Measurements from ENCODE around the gene TXNL4A. TPM values are rescaled to one million over a fixed set of nuclear protein-coding genes. Genes with fewer than 3 reads are reported as not detected.

The TXNL4A gene
- total RNA-seq, result 17.1 and 24.6 TPM in 2 replicates

GRCh38 chr18:79988451-79989194 lies at the start of gene TXNL4A:
Gene TXNL4A, minus strand, starts transcription at chr18:79988563. Its CDS starts 171 bp downstream, at chr18:79988392.

GRCh38 chr18:80034068-80034851 lies 45.9 kb upstream of the TXNL4A start, which contains the start of gene RBFA:
Gene RBFA, plus strand, starts transcription at chr18:80034434. Its CDS starts 62 bp downstream, at chr18:80034496.

GRCh38 chr18:79964330-79965118 lies 23.8 kb downstream of the TXNL4A start, which contains the start of gene HSBP1L1:
Gene HSBP1L1, plus strand, starts transcription at chr18:79964643. Its CDS starts 93 bp downstream, at chr18:79964736.

GRCh38 chr18:79951545-79952455 lies 36.6 kb downstream of the TXNL4A start, which contains the start of gene SLC66A2:
Gene SLC66A2, minus strand, starts transcription at chr18:79951653. Its CDS starts 727 bp downstream, at chr18:79950926.

Other genes starting within 250 kb of the TXNL4A start
- gene KCNG2, start 190.6 kb downstream of the TXNL4A start, total RNA-seq, result 0.44 and 0.49 TPM in 2 replicates
- gene SLC66A2, start 36.9 kb downstream of the TXNL4A start, total RNA-seq, result 32.1 and 33.3 TPM in 2 replicates
- gene HSBP1L1, start 23.9 kb downstream of the TXNL4A start, total RNA-seq, result 4.4 and 13.1 TPM in 2 replicates
- gene RBFA, start 45.9 kb upstream of the TXNL4A start, total RNA-seq, result 18.0 and 21.7 TPM in 2 replicates
- 8.0 and 10.1 TPM in 2 replicates for gene ADNP2, start 120.7 kb upstream of the TXNL4A start, total RNA-seq